Stimulated activated CD8-positive, alpha-beta memory T cell treated with anti-CD3 and anti-CD28 coated beads, Interleukin-7, amount 100 ng/mL, for 24 hours (primary cell): ENCODE results near the gene ANKRD65.

Experiments used
- DNase-seq: peaks from one replicate; pipeline ENCODE4 v3.0.0-alpha.2; 2020; ENCODE audit warnings: low read depth

Gene ANKRD65

DNA sequence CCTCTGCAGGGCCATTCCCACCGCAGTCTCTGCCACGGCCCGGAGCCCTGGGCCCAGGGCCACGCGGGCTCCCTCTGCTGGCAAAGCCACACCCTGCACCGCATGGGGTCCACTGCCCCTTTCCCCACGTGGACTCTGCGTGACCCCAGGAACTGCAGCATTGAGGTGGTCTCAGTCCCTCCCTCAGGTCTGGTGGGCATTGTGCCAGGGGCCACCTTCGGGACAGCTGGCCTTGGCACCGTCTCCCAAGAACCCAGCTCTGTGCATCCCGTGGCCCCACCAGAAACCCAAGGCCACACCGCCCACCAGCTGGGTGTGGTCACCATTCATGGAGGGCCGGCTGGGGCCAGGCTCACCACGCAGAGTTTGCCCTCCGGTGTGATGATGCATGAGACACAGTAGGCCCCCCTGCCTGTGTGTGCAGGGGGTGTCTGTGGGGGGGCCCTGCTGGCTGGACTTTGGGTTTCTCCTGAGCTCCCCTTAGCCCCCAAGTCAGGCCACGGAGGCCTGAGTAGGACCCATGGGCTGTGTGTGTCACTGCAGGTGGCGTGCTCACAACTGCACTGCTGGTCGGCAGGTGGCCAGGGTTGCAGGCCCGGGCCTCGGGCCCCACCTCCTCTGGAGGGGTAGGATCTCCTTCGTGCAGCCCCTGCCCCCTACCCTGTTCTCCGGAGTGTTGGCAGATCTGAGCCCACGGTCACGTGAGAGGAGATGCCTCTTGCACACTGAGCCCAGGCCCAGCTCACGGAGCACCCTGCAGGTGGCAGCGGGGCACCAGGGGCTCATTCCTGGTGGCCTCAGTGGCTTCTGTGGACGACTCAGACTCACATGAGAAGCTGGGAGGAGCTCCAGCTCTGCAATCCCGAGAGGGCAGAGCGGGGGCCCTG lies 20.2 kb upstream of the ANKRD65 start:
- DNase-seq, result peak; percentile 30

DNA sequence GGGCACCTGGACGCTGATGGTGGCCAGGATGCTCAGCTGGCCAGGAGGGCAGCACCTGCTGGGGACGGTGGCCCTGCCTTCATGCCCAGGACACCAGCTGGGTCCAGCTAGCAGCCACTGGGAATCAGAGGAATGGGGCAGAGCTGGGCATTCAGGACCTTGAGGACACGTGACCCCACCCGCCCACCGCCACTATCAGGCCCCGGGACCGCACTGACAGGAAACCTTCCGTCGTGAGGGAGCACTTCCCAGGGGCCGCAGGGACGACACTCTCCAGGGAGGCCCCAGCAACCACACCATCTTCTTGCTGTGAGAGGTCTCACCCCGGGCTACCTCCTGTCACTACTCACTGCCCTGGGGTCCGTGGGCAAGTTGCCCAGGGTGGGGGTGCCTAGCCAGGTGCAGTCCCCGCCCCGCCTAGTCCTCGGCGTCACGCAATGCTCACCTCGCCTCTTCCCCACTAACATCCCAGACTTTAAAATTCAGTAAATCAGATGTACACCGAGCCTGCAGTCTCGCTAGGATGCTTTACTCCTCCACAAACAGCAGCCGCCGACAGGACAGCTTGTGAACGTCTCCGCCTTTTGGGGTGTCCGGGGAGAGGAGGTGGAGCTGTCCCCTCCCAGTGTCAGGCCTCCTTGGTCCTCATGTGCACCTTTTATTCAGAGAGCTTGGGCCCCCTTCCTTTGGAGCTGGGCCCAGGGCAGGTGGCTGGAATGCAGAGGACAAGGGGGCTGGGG lies 19.4 kb upstream of the ANKRD65 start:
- no peak for DNase-seq

DNA sequence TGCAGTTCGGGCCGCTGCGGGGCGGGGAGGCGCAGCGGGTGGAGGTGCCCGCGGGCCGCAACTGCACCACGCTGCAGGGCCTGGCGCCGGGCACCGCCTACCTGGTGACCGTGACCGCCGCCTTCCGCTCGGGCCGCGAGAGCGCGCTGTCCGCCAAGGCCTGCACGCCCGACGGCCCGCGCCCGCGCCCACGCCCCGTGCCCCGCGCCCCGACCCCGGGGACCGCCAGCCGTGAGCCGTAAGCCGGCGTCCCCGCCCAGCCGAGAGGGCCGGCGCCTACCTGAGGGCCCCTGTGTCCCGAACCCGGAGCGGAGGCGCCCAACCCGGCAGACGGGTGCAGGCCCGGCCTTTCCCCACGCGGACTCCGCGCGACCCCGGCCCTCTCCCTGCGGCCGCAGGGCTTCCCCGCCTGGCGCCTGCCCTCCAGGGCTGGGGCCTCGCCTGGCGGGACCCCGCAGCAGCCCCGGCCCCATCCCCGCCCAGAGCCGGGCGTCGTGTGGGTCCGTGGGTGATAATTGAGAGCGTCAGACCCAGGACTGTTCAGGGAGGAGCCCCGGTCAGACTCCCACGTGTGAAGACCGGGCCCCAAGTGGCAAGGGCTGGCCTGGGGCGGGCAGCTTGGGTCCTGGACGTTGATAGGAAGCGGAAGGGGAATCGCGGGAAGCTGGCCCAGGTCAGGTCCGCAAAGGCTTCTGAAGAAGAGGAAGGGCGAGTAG lies 18.6 kb upstream of the ANKRD65 start:
- DNase-seq, result no peak

DNA sequence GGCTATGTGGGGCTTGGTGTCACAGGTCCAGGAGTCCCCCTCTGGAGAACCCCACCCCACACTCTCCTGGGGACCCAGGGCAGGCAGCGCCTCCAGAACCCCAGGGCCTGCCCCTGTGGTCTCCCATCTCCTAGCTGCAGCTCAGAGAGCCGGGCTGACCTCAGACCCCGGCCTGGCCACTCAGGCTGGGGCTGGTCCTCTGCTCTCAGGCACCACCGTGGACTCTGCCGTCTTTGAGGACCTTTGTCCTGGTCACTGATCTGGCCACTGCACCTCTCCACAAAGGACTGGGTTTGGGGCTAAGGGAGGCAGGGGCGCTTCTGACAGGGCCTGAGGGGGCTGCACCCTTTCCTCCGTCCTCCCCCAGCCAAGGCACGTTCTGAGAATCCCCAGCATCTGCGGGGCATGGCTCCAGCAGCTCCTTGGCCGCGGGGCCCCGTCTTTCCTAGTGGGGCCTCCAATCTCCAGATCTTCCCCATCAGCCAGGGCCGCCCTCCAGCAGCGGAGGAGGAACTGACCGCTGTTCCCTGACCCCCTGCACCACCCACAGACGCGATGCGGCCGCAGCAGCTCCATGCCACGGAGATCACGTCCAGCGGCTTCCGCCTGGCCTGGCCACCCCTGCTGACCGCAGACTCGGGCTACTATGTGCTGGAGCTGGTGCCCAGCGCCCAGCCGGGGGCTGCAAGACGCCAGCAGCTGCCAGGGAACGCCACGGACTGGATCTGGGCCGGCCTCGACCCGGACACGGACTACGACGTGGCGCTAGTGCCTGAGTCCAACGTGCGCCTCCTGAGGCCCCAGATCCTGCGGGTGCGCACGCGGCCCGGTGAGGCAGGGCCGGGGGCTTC lies 17.7 kb upstream of the ANKRD65 start:
- DNase-seq, result no peak

DNA sequence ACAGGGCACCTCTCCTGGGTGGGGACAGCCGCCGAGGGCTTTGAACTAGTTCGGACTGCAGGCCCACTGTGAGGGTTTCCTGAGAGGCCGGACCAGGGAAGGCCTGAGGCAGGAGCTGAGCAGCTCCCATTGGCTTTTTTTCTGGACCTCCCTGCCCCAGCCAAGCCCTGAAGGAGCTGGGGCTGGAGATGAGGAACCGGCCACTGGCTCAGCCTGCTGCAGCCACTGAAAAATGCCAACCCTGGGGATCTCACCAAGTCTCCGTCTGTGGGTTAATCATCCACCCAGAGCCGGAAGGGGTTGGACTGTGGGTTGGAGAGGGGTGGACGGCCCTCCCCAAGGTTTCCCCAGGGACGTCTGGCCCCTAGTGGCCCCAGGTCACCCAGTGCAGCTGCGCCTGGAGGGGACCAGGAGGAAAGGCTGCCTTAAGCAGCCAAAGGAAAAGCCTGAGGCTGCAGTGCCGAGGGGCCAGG lies 16.9 kb upstream of the ANKRD65 start:
- DNase-seq, result no peak

DNA sequence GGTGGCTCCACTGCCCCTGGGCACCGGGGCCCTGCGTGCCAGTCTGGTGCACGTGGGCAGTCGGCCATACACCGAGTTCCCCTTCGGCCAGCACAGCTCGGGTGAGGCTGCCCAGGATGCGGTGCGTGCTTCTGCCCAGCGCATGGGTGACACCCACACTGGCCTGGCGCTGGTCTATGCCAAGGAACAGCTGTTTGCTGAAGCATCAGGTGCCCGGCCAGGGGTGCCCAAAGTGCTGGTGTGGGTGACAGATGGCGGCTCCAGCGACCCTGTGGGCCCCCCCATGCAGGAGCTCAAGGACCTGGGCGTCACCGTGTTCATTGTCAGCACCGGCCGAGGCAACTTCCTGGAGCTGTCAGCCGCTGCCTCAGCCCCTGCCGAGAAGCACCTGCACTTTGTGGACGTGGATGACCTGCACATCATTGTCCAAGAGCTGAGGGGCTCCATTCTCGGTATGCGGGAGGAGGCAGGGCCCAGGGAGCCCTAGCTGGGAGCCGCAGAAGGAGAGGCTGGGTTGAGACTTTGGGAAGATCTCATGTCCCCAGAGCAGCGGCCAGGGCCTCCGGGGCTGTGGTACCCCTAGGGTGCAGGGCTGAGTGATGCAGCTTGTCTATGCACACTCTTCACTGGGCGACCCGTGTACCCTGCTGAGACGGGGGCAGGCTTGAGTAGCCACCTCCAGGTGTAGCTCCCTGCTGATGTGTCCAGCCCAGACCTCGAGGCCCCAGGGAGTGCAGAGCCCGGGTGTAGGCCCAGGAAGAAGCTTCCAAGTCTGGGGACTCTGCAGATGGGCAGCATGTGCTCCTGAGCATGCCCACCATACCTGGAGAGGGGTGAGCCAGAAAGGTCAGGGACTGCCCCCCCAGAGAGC lies 16.2 kb upstream of the ANKRD65 start:
- no peak for DNase-seq

DNA sequence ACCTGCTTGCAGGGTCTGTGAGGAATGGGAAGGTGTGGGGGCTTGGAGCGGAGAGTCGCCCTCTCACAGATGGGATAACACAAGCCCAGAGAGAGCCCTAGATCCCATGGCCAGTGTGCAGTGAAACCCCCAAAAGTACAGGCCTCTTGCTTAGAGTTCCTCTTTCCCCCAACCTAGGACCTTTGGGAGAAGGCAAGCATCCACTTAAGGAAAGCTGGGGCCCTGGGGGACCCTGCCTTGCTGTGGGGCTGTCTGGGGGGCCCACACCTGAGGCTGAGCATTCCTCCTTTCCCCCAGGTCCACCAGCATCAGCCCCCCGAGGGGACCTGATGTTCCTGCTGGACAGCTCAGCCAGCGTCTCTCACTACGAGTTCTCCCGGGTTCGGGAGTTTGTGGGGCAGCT lies 15.6 kb upstream of the ANKRD65 start:
- DNase-seq, result no peak

DNA sequence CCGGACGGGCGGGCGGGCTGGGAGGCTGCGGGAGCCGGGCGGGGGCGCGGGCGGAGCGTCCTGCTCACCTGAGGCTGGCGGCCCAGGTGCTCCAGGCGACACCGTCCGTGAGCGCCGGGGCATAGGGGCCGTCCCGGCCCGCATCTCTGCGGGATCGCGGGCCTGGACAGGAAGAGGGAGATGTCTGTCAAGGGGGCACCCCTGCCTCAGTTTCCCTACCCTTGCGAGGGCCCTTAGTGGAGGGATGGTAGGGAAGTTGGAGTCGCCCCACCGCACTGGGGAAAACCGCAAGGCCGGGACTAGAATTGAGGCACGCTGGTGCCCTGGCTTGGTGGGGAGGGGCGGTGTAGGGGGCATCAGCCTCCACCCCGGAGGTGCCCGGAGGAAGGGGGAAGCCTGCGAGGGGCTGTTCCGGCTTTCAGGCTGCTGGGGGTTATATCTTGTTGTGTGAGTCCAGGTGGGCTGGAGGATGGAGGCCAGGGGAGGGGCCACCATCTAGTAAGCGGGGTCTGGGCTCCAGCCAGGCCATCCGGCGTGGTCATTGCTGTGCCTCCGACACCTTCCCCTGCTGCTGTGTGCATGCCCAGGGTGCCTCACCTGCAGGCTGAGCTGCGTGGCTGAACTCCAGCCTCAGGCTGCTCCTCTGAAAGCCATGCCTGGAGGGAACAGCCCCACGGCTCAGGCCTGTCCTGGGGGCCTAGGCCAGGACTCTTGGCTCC lies 15.0 kb upstream of the ANKRD65 start:
- DNase-seq, result no peak

DNA sequence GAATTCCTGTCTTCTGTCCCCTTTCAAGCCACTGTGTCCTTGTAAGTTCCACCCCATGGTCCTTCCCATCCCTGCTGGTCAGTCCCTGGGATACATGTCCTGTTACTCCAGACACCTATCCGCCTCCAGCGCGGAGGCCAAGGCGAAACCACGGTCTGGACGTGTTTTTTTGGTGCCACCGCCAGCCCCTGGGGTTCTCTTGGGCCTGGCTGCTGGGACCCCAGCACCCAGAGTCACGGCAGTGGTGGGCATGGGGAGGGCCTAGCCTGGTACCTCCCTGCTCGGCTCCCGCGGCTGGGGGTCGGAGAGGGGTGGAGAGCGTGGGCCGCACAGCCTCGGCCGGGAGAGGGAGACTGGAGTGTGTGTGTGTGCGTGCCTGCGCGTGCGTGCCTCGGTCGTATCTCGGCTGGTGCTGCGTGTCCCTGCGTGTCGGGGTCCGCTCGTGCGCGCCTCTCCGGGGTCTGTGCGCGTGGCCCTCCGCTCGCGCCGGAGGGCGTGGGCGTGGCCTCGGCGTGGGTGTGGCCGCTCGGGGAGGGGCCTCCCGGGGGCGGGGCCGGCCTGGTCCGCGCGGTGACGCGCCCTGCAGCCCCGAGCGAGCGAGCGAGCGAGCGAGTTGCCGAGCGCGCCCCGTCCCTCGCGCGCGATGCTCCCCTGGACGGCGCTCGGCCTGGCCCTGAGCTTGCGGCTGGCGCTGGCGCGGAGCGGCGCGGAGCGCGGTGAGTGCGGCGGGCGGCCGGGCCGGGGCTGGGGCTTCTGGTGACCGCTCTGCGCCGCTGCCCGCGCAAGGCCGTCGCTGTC lies 14.2 kb upstream of the ANKRD65 start, which contains the start of gene VWA1:
Gene VWA1, plus strand, starts transcription at position 585 of the 798 bp plus-strand sequence. Its CDS starts 59 bp downstream, at position 644.
- peak; percentile 38 for DNase-seq

DNA sequence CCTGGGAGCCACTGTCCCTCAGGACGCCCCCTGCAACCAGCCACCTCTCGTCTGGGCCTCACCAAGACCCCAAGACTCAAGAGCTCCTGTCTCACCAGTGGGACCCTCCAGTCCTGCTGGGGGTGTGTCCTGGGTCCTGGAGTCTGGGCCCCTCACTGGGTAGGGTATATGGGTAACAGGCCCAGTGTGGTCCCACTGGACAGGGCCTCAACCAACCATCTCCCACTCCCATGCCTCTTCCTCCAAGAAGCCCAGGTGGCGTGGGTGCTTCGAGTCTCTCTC lies 13.7 kb upstream of the ANKRD65 start:
- no peak for DNase-seq

DNA sequence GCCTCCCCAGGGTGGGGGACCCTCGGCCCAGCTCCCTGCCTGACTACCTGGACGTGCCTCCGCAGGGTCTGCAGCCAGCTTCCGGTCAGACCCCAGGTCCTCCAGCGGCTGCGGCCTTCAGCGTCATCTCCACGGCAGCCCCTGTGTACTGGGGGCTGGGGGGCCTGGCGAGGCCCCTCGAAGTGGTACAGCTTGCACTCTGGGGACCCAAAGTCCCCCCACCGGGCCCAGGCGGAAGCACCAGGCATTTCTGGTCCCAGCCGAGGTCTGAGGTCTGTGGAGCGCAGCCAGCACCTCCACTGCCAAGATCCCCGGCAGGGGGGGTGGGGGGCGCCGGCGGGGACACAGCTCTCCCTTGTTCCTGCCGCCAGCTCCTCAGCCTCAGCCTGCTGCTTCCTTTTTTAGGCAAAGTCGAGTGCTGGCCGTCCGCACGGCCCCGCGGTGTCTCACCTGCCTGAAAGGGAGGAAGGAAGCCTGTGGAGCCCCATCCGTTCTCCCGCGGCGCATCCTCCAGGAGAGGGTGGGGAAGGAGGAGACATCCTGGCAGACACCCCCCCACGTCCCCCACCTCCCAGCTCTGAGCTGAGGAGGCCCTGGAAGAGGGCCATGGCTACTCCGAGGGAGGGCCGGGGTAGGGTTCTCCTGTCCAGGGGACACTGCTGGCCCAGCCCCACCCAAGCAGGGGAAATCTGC lies 13.2 kb upstream of the ANKRD65 start:
- no peak for DNase-seq

DNA sequence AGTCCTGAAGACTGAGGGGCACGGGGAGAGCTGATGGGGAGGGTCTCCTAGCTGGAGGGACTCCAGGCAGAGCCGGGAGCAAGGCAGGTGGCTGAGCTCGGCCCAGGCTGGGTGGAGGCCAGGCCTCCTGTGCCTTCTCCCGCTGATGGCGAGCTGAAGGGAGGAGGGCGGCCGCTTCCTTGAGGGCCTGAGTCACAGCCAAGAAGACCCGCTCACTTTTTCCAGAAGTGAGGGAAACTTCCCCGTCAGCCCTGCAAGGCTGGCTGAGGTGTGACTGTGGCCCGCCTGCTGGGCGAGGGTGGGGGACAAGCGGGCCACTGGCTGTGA lies 12.7 kb upstream of the ANKRD65 start:
- DNase-seq, result no peak

DNA sequence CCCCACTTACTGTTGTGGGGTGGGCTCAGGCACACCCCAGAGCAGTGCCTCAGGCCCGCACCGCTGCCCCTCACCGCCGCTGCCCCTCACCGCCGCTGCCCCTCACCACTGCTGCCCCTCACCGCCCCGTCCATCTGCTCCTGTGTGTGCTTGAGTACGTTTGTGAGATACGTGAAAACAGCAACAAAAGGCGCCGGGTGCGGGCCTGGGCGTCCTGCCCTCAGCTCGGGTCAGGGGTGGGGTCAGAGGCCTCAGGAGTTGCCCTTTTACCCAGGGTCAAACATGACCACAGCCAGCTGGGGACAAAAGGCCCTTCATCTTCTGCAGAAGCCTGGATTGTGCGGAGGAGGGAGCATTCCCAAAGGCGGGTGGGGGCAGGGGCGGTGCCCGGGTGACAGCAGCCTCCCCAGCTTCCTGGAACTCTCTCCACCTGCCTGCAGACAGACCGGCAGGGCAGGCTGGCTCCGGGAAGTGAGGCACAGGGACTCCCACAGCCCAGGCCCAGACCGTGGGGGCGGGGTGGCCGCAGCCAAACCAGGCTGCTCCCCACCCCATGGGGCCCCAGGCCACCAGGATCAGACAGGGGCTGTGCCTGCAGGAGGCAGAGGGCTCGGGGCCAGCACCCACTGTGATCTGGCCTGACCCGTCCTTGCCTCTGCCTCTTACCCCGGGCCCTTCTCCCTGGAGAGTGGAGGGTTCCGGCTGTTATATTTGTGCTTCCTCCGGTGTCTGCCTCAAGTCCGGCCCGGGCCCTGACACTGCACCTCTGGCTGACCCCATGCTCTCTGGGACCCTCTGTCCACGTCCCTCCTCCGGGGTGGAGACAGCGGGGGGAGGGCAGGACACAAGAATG lies 12.1 kb upstream of the ANKRD65 start:
- DNase-seq, result no peak

DNA sequence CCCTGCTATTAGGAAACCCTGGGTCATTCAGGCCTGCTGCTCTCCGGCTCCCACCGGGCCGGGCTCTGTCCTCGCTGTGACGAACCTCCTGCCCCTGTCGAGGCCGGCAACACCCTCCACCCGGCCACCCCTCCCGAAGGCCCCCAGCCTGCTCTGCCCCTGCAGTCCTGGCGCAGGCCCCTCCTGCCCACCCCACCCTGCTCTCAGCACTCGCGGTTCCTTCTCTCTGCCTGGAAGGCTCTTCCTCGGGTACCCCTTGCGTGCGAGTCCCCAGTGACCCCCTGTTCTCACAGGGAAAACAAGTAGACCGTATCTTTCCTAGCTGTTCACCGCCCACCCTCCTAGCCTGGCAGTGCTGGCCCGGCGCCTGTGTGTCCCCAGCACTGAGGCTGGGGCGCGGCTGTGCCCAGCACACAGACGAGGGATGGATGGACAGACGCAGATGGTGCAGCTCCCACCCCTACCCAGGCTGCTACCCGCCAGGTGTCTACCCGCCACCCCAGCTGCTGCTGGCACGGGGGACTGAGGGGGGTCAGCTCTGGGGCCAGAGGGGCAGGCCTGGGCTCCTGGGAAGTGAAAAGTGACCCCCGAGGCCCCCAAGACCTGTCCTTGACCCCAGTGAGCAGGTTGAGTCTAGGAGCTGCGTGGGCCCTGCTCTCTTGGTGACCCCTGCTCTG lies 11.3 kb upstream of the ANKRD65 start:
- no peak for DNase-seq

DNA sequence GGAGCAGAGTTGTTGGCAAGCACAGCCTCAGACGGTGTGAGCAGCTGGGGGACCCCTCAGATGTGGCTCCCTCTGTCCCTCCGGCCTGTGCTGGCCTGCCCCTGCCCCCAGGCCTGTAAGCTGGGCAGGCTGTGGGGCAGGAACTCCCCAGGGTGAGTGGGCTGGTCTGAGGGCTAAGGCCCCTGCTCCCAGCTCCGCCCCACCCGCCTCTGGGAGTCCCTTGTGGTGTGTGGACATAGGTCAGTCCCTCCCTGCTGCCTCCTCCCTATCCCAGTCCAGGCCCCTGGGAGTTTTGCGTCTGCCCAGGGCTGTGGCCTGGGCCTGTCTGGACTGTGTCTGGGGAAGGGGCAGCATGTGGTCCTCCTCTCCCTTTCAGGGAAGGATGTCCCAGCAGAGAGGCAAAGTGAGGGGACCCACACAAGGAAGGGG lies 10.8 kb upstream of the ANKRD65 start:
- no peak for DNase-seq

DNA sequence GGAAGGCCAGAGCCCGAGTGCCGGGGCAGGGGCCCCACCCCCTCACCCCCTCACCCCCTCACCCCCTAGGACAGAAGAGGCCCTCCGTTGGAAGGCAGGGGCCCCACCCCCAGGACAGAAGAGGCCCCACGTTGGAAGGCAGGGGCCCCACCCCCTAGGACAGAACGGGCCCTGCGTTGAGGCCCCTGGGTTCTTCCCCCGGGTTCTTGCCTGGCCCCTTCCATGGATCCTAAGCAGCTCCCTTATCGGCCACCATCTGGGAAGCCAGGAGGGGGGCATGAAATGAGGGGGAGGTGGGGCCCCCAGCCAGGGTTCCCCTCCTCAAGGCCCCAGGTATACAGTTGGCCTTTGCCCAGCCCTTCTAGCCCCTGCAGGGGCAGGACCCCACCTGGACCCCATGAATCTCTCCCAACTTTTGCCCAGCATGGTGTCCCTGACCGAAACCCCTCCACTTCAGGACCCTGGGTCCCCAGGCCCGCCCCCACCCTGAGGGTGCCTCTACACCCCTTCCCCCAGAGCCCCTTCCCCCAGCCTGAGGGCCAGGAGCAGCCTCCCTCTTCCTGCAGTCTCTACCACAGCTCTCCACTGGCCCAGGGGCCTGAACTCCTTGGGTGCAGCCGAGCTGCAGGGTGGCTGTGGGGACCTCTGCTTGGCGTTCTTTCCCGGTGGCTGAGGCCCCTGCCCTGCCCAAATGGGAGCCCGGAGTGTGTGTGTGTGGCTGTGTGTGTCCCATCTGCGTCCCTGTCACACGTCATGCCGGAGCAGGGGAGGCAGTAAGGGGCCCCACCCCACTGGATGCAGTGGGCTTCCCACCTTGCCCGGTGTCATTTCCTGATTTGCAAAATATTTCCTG lies 10.1 kb upstream of the ANKRD65 start:
- DNase-seq, result no peak
